Measurements from ENCODE around the gene PRSS12.
"Not testable (repeated sequence)": the region's sequence is repeated elsewhere in the genome, so short reads cannot be mapped to it uniquely, and the experiment has no call there.

PRSS12 gene

DNA sequence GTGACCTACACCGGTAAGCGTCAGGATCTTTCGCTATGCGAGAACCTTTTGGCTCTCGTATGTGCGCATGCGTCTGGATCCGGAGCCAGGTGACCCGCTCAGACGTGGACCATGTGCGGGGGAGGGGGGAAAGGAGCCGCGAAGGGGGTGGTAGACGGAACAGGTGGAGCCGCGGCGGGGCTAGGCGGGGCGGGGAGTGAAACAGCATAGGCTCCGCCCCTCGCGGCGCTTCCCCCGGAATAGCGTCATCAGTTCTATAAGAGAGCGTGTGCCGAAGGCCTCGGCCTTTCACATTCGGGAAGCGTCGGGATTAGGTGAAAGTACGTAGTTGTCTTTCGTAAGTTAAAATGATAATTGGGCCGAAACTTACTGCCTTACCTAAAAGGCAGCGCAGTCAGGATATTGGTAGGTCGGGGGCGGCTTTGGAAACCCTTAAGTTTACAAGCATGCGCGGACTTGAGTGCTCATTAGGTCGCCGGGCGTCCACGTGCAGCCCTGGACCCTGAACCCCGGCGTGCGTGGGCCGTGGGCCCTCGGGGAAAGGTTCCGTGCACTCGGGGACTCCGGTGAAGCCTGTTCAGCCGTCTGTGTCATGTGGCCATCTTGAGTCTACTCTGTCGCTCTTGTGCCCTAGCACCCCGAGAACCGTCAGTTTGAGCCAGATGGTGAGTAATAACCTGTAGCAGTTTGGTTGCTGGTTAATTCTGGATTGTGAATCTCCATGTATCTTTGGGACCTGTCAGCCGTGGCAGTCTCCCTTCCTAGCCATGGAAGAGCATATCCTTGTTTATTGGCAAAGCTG, 74.1 kb downstream of the PRSS12 start:
- peak; percentile 89 for DNase-seq (ENCODE audit: low spot score)

DNA sequence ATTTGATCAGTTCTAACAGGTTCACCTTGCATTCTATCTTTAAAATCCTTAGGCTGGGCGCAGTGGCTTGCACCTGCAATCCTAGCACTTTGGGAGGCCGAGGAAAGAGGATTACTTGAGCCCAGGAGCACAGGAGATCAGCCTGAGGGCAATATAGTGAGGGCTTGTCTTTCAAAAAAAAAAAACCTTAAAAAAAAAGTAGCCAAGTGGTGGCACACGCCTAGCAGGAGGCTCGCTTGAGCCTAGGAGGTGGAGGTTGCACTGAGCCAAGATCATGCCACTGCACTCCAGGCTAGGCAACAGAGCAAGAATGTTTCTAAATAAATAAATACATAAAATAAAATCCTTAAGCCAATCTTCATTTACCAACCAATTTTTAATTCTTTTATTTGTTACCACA, 75.6 kb downstream of the PRSS12 start:
- DNase-seq (ENCODE audit: low spot score): no peak

DNA sequence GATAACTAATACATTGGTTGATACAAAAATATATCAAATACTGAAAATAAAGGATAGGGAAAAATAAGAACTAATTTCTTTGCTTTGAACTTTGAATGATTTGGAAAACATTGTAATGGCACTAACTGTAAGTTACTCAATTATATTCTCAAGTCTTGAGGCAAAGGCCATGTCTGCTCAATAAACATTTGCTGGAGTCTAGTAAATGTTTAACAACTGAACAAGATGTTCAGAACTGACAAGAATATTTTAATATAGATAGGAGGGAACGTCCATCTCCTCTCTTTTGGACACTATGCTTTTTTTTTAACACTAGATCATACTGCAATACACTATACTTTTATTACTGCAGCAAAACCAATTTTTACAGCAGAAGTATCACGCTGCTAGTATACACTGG, 76.2 kb downstream of the PRSS12 start:
- no peak for DNase-seq (ENCODE audit: low spot score)

DNA sequence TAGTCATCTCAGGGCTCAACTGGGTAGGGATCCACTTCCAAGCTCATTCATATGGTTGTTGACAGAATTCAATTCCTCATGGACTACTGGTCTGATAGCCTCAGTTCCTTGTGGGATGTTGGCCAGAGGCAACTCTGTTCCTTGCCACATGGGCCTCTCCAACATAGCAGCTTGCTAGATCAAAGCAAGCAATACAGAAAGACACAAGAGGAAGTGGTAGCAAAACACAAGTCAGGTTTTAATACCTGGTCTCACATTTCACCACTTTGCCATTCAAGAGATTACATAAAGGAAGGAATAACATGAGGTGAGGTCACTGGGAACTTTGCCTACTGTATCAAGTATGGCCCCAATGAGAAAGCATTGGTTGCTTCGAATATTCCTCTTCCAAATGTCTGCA, 79.2 kb downstream of the PRSS12 start:
- DNase-seq (ENCODE audit: low spot score): no peak

DNA sequence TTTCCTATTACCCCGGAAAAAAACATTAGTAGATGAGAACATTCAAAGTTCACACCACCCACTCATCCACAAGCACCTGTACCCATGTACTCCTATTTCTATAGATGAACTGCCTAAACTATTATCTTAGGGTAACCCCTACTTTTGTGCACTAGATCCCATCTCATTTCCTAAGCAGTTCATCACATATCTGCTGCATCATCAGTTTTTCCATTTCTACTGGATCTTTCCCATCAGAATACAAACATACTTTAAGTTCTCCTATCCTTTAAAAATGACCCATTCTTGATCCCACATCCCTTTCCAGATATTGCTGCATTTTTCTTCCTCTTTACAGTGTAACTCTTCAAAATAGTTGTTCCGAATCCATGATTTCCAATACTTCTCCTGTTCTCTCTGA, 81.0 kb downstream of the PRSS12 start:
- no peak for DNase-seq (ENCODE audit: low spot score)

DNA sequence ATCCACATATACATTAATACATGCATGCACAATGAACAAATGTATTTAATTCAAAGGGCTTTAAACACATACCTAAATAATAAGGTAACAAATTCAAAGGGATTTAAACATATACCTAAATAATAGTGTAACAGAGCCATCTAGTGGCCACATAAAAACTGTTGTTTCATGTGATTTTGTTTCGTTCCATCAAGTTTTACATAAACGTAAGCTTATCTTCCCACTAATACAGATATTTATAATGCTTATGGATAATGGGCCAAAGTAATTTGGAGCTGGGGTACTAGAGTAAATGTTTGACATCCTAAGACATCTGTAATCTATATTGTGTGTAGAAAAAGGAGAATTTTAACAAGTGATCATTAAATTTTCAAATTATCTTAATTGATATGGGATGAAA, 82.3 kb downstream of the PRSS12 start:
- peak; percentile 37 for DNase-seq (ENCODE audit: low spot score)

DNA sequence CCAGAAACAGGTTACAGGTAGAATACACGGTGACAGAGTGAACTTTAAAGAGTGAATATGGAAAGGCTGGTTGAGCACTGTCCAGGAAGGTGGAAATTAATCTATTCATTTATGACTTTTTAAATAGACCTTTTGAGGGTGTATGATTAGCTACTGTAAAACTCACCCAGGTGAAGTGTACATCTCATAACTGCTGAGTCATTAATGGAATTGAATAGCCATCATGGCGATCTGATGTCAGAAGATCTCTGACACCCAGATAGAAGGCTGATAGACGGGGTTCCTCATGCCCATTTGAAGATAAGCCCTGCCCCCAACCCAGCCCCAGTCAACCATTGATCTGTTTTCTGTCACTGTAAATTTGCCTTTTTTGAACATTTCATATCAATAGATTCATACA, 84.0 kb downstream of the PRSS12 start:
- no peak for DNase-seq (ENCODE audit: low spot score)

DNA sequence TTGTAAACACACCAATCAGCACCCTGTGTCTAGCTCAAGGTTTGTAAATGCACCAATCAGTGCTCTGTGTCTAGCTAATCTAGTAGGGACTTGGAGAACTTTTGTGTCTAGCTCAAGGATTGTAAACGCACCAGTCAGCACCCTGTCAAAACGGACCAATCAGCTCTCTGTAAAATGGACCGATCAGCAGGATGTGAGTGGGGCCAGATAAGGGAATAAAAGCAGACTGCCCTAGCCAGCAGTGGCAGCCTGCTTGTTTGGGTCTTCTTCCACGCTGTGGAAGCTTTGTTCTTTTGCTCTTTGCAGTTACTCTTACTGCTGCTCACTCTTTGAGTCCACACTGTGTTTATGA, 86.7 kb downstream of the PRSS12 start:
- DNase-seq (ENCODE audit: low spot score): not testable (repeated sequence)

DNA sequence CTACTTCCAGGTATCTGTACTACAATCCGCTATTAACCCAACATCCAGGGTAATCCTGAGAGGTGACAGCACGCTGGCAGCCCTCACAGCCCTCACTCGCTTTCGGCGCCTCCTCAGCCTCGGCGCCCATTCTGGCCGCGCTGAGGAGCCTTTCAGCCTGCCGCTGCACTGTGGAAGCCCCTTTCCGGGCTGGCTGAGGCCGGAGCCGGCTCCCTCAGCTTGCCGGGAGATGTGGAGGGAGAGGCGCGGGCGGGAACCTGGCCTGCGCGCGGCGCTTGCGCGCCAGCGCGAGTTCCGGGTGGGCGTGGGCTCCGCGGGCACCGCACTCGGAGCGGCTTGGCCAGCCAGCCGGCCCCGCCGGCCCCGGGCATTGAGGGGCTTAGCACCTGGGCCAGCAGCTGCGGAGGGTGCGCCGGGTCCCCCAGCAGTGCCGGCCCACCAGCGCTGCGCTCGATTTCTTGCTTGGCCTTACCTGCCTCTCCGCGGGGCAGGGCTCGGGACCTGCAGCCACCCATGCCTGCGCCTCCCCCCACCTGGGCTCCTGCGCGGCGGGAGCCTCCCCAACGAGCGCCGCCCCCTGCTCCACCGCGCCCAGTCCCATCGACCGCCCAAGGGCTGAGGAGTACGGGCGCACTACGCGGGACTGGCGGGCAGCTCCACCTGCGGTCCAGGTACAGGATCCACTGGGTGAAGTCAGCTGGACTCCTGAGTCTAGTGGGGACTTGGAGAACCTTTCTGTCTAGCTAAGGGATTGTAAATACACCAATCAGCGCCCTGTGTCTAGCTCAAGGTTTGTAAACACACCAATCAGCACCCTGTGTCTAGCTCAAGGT, 87.3 kb downstream of the PRSS12 start:
- DNase-seq (ENCODE audit: low spot score): no peak

DNA sequence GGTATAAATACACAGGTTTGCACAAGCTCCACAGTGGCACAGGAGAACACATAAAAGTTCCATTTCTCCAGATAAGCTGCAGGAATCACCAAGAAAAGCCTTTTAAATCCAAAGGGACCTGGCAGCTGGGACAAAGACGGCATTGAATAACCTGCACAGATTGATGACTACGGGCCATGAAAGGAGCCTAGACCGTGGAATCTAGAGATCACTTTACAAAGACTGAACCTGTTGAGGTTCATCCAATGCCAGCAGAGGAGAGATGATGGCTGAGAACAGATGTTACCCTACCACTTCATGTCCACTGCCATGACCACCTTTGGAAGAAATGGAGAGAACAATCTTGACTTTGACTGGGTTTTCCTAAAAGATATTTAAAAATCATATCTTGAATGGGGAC, 88.7 kb downstream of the PRSS12 start:
- no peak for DNase-seq (ENCODE audit: low spot score)

DNA sequence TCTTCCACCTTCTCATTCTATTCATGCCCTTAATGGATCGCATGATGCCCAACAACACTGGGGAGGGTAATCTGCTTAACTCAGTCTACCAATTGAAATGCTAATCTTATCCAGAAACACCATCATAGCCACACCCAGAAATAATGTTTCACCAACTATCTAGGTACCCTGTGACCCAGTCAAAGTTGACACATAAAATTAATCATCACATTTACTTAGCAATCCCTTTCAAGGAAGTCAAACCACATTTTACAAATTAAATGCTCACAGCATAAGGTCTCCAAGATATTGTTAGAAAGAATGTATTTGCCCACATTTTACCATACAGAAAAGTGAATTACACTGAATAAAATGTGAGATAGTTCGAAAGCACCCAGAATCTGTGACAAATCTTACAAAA, 92.5 kb downstream of the PRSS12 start:
- DNase-seq (ENCODE audit: low spot score): no peak

DNA sequence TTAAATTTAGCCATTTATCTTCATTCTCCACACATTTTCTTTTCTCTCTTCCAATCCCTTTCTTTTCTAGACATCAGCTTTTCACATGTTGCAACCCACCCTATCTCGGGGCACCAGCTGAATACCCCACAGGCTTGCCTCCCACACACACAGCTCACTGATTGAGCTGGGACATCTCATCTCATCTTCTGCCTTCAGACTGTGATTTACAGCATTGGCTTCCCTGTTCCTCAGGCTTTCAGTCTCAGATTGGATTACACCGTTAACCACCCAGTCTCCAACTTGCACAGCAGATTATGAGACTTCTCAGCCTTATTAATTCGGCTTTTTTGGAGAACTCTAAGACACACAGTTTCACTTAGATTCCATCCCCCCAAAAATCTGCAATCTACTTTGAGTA, 93.7 kb downstream of the PRSS12 start:
- DNase-seq (ENCODE audit: low spot score): no peak

DNA sequence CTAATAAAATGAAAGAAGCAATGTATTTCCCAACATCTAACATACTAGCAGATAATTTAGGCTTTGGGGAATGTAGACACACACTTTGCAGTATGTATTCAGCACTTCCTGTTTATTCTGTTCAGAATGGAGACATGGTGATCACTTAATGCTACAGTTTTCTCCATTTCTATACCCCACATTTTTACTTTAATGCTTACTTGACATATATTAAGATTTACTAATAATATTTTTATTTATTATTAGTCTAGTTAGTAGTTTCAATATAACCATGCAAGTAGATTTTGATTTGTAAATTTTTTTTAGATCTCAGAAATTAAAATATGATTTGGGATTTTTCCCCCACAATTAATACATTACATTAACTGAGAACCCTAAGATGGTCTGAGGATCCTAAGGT, 98.4 kb downstream of the PRSS12 start:
- no peak for DNase-seq (ENCODE audit: low spot score)

DNA sequence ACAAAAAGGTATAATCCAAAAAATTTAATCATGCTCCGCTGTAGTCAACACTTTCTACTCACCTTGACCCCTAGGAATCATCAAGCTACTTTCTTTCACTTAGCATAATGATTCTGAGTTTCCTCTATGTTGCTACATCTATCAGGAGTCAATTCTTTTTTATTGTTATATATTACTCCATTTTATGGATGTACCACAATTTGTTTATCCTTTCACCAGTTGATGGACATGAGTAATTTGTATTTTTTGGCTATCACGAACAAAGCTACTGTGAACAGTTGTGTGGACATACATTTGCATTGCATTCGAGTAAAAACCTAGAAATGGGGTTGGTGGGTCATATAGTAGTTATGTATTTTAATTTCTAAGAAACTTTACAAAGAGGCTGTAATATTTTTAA, 102.9 kb downstream of the PRSS12 start:
- no peak for DNase-seq (ENCODE audit: low spot score)

DNA sequence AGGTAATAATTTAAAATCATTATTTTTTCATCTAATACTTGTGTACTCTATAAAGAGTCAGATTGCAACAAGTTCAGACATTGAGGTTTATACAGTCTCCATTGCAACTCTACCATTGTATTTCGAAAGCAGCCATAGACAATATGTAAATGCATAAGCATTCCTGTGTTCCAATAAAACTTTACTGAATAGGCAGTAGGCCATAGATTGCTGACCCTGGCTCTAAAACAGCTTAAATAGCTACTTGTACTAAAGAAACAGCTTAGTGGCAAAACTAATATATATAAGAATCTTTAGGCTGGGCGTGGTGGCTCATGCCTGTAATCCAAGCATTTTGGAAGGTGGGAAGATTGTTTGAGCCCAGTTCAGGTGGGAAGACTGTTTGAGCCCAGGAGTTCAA, 115.3 kb downstream of the PRSS12 start:
- no peak for DNase-seq (ENCODE audit: low spot score)

DNA sequence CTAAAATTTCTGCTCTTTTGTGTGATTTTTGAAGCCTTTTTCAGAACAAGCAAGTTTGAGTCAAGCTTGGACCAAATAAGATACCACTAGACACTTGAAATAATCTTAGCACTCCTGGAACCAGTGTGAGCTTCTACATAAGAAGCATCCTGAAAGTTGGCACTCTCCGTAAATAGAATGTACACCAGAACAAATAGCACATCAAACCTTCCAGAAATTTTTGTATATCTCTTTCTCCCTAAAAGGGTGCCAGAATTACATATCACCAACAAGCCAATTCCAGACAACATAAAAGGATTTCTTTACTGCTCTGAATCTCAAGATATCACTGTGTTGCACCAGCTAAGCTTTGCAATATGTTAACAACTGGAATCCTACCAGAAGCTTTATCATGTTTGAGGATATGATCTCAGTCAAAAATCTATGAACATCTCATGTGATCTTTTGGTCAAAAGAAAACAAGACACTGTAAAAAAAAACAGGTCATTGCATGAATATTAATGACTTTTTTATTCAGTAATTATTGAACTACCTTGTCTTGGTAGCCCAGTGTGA, 117.2 kb downstream of the PRSS12 start:
- no peak for DNase-seq (ENCODE audit: low spot score)

Small RNA genes within 50 kb of the gene (small RNA-seq; reads per million reads assigned to genes)
- gene SNORA24: 0 reads per million in 2 experiments
